SU-DHL-6 (cell line): ENCODE results near the gene MRPS34.

ENCODE experiments used
- H2AFZ ChIP-seq: fragments of 200-600 bp; sonication (generic); 2 replicates; pipeline ENCODE4 v1.6.1; 2014; ENCODE audit warnings: low read depth, mild to moderate bottlenecking, moderate library complexity, mixed read lengths, antibody characterized with exemption, low read length; ENCODE audit not compliant: severe bottlenecking
- H3F3A ChIP-seq: fragments of 200-600 bp; shearing (Covaris generic); 2 replicates; pipeline ENCODE4 v1.6.0; 2016; ENCODE audit warnings: antibody characterized with exemption, mild to moderate bottlenecking; ENCODE audit not compliant: insufficient read depth
- H3K27ac ChIP-seq: fragments of 200-600 bp; sonication (generic); 2 replicates; pipeline ENCODE4 v1.5.1; 2016; ENCODE audit warnings: low read depth, mild to moderate bottlenecking, low read length, moderate library complexity, mixed read lengths
- H3K27me3 ChIP-seq: fragments of 200-600 bp; sonication (generic), shearing (Covaris generic); 2 replicates; pipeline ENCODE4 v1.6.0; 2014; ENCODE audit warnings: mild to moderate bottlenecking, low read length
- H3K36me3 ChIP-seq: fragments of 200-600 bp; sonication (generic); 2 replicates; pipeline ENCODE4 v1.6.1; 2014; ENCODE audit warnings: mild to moderate bottlenecking, low read length, mixed read lengths
- H3K4me2 ChIP-seq: fragments of 300-600, 200-600 bp; shearing (Covaris generic), sonication (generic); 2 replicates; pipeline ENCODE4 v1.6.0; 2014; ENCODE audit warnings: low read length, low read depth, mild to moderate bottlenecking; ENCODE audit not compliant: poor library complexity, severe bottlenecking
- H3K4me3 ChIP-seq: fragments of 200-600 bp; sonication (generic); 2 replicates; pipeline ENCODE4 v1.5.1; 2014; ENCODE audit warnings: antibody characterized with exemption, low read length, mild to moderate bottlenecking, mixed read lengths; ENCODE audit not compliant: insufficient read depth, poor library complexity, severe bottlenecking
- H3K79me2 ChIP-seq: fragments of 200-600 bp; sonication (generic); 2 replicates; pipeline ENCODE4 v1.6.1; 2014; ENCODE audit warnings: mild to moderate bottlenecking, low read length, moderate library complexity; ENCODE audit not compliant: insufficient read depth
- H3K9ac ChIP-seq: fragments of 200-600 bp; sonication (generic); 2 replicates; pipeline ENCODE4 v1.7.0; 2014; ENCODE audit warnings: mild to moderate bottlenecking, low read length
- H3K9me2 ChIP-seq: fragments of 200-600 bp; sonication (generic); replicated peaks from 2 replicates; pipeline ENCODE4 v1.6.1; 2014; ENCODE audit warnings: low read length; ENCODE audit not compliant: insufficient read depth
- H3K9me3 ChIP-seq: fragments of 200-600 bp; sonication (generic); 2 replicates; pipeline ENCODE4 v1.6.1; 2014; ENCODE audit warnings: low read length, mixed read lengths; ENCODE audit not compliant: insufficient read depth
- H4K20me1 ChIP-seq: fragments of 200-600 bp; sonication (generic); 2 replicates; pipeline ENCODE4 v1.6.1; 2014; ENCODE audit warnings: low read depth, mild to moderate bottlenecking, antibody characterized with exemption, low read length, moderate library complexity, mixed read lengths
- CTCF ChIP-seq: fragments of 200-600 bp; sonication (generic); IDR thresholded peaks from one replicate; pipeline ENCODE4 v1.5.1; 2017; ENCODE audit warnings: antibody characterized with exemption, mild to moderate bottlenecking, low read length, moderate library complexity; ENCODE audit not compliant: insufficient read depth, poor library complexity, severe bottlenecking
- EZH2phosphoT487 ChIP-seq: fragments of 200-600 bp; sonication (generic), shearing (Covaris generic); conservative IDR thresholded peaks from 2 replicates; pipeline ENCODE4 v1.6.1; 2018; ENCODE audit warnings: mild to moderate bottlenecking, antibody characterized with exemption, low read length, moderate library complexity, mixed read lengths

The MRPS34 gene

DNA sequence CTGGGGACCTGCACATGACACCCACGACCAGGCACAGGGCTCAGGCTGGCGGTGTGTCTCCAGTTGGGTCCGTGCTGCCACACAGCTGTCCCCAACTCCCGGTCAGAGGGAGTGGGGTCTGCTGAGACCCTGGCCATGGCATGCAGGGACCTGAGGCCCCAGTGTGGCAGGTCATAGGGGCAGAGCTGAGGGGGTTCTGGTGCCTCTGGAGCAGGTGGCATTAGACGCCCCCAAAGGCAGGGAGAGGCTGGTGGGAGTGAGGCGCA is 14.1 kb upstream of the MRPS34 start:
- no peaks in the 10 kb centered on the region for H3K36me3 ChIP-seq
- no peak overlapping the region for H3K4me3 ChIP-seq
- H3K4me2 ChIP-seq = no peak overlapping the region
- H3K9me2 ChIP-seq = no peaks in the 10 kb centered on the region
- TF ChIP-seq EZH2phosphoT487 (no peak), CTCF (no peak)
- no peak overlapping the region for H2AFZ ChIP-seq
- H3K79me2 ChIP-seq = peaks cover 32% of the 10 kb centered on the region
- H3K27me3 ChIP-seq = no peaks in the 10 kb centered on the region
- no peak overlapping the region for H3K27ac ChIP-seq
- no peaks in the 10 kb centered on the region for H3F3A ChIP-seq
- no peaks in the 10 kb centered on the region for H3K9me3 ChIP-seq
- H4K20me1 ChIP-seq = no peaks in the 10 kb centered on the region
- no peak overlapping the region for H3K9ac ChIP-seq

- Histone ChIP-seq H3K79me2 (peaks cover 32% of the 10 kb centered on the region), H3K27ac (no peak overlapping the region)
- no peak for TF ChIP-seq EZH2phosphoT487
- TF ChIP-seq CTCF = no peak
Observed at GRCh38 chr16:1786242-1787055, 13.5 kb upstream of the MRPS34 start.

DNA sequence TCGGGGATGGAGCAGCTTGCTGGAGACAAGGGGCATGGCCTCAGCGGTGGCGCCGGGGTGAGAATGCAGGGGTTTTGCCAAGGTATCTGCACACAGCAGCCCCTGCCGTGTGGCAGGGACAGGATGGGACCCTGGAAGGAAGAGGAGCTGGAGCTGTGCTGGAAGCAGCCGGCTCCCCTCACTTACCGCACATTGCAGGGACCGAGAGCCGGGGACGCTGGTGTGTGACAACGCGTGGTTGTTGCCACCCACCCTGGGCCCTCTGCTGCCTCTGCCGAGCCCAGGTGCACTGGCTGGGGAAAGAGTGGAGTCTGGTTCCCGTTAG is 12.9 kb upstream of the MRPS34 start:
- Histone ChIP-seq H3K4me3 (no peak overlapping the region), H3F3A (no peaks in the 10 kb centered on the region), H3K9me2 (no peaks in the 10 kb centered on the region), H3K79me2 (peaks cover 32% of the 10 kb centered on the region), H2AFZ (no peak overlapping the region), H3K4me2 (no peak overlapping the region), H3K36me3 (no peaks in the 10 kb centered on the region), H3K9me3 (no peaks in the 10 kb centered on the region), H3K9ac (no peak overlapping the region), H3K27ac (no peak overlapping the region), H3K27me3 (no peaks in the 10 kb centered on the region), H4K20me1 (no peaks in the 10 kb centered on the region)
- no peak for TF ChIP-seq EZH2phosphoT487
- TF ChIP-seq CTCF = no peak

More at GRCh38 chr16:1786242-1787055, 13.5 kb upstream of the MRPS34 start:
- no peak overlapping the region for H2AFZ ChIP-seq
- H3K4me2 ChIP-seq = no peak overlapping the region
- no peaks in the 10 kb centered on the region for H3F3A ChIP-seq
- no peaks in the 10 kb centered on the region for H3K36me3 ChIP-seq
- H3K9me2 ChIP-seq = no peaks in the 10 kb centered on the region
- no peaks in the 10 kb centered on the region for H3K27me3 ChIP-seq
- no peak overlapping the region for H3K4me3 ChIP-seq
- no peak overlapping the region for H3K9ac ChIP-seq
- H3K9me3 ChIP-seq = no peaks in the 10 kb centered on the region
- no peaks in the 10 kb centered on the region for H4K20me1 ChIP-seq
